ENCODE results near the gene LYRM1.

DNA sequence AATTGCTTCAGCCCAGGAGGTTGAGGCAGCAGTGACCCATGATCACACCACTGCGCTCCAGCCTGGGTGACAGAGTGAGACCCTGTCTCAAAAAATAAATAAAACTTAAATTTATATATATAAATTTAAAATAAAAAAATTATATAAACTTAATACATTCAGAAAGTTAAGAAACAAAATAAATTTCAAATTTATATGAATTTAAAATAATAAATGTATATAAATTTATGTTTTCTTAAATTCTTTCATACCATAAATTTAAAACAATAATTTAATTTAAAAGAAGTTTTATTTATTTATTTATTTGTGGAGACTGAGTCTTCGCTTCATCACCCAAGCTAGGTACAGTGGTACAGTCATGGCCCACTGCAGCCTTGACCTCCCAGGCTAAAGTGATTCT, 20.2 kb downstream of the LYRM1 start:
- TF ChIP-seq, protein P1, sequence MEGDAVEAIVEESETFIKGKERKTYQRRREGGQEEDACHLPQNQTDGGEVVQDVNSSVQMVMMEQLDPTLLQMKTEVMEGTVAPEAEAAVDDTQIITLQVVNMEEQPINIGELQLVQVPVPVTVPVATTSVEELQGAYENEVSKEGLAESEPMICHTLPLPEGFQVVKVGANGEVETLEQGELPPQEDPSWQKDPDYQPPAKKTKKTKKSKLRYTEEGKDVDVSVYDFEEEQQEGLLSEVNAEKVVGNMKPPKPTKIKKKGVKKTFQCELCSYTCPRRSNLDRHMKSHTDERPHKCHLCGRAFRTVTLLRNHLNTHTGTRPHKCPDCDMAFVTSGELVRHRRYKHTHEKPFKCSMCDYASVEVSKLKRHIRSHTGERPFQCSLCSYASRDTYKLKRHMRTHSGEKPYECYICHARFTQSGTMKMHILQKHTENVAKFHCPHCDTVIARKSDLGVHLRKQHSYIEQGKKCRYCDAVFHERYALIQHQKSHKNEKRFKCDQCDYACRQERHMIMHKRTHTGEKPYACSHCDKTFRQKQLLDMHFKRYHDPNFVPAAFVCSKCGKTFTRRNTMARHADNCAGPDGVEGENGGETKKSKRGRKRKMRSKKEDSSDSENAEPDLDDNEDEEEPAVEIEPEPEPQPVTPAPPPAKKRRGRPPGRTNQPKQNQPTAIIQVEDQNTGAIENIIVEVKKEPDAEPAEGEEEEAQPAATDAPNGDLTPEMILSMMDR (IDR thresholded peaks at IDR 0.05), result no peak
- no peak for TF ChIP-seq EP300 (IDR thresholded peaks at IDR 0.05)
- TF ChIP-seq POLR2A (IDR thresholded peaks at IDR 0.05), result no peak
